Sigmoid colon (tissue), 4 donors: Measurements from ENCODE around the gene ING3.

Experiments used
- POLR2A ChIP-seq, 2 donors: fragments of 450-650 bp; IDR thresholded peaks; one replicate each; pipeline ENCODE4 v1.6.1; 2016; ENCODE audit warnings: antibody characterized with exemption in 2 of 2, mild to moderate bottlenecking in 2 of 2, moderate library complexity in 2 of 2
- POLR2AphosphoS5 ChIP-seq, 4 donors: sonication (generic); formaldehyde crosslinking; IDR thresholded peaks; one replicate each; pipeline ENCODE4 v1.6.1; 2017; ENCODE audit warnings: antibody characterized with exemption in 4 of 4
- TF ChIP-seq, protein P1 (sequence below), 4 experiments: fragments of 450-650 bp in 3 of 4; fragments of 200-600 bp in 1 of 4; IDR thresholded peaks; one replicate each; pipeline ENCODE4 v1.5.1; 2016 to 2019; ENCODE audit warnings: antibody characterized with exemption in 4 of 4, mild to moderate bottlenecking in 3 of 4, moderate library complexity in 2 of 4

DNA sequence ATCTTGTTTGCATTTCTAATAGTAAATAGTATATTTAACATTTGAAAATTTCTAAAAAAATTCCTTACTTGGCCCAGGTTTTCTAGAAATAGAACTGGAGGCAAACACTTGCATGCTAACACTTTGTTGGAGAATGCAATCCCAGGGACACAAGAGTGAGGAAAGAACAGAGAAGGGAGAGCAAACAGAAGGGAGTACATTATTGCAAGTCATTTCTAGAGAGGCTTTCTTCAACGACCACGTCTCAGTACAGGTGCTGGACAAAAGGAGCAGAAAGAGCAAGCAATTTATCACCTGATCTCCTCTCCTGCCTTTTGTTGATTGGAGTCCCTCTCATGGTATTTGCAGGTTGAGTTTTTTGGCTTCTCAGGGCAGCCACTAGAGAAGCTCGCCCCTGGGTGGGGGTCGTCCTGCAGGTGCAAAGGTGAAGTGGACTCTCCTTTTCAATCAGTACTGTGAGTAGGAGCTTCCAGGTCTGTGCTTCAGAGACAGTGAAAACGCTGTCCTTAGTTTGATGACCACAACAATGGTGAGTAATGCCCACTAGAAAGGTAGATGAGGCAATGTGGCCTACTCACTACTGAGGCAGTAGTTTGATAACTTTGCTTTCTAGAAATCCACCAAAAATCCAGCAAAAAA lies 43.1 kb downstream of the ING3 start:
- TF ChIP-seq, protein P1, sequence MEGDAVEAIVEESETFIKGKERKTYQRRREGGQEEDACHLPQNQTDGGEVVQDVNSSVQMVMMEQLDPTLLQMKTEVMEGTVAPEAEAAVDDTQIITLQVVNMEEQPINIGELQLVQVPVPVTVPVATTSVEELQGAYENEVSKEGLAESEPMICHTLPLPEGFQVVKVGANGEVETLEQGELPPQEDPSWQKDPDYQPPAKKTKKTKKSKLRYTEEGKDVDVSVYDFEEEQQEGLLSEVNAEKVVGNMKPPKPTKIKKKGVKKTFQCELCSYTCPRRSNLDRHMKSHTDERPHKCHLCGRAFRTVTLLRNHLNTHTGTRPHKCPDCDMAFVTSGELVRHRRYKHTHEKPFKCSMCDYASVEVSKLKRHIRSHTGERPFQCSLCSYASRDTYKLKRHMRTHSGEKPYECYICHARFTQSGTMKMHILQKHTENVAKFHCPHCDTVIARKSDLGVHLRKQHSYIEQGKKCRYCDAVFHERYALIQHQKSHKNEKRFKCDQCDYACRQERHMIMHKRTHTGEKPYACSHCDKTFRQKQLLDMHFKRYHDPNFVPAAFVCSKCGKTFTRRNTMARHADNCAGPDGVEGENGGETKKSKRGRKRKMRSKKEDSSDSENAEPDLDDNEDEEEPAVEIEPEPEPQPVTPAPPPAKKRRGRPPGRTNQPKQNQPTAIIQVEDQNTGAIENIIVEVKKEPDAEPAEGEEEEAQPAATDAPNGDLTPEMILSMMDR (IDR thresholded peaks at IDR 0.05), result no peak
- no peak for TF ChIP-seq POLR2A (IDR thresholded peaks at IDR 0.05)
- no peak for TF ChIP-seq POLR2AphosphoS5 (IDR thresholded peaks at IDR 0.05)
